ENCODE measurements around the gene DCAF11. TPM values are rescaled to one million over a fixed set of nuclear protein-coding genes. Genes with fewer than 3 reads are reported as not detected.

The DCAF11 gene
- total and polyA plus RNA-seq, 2 experiments from 2014 or later, result 29.1 to 59.8 TPM

GRCh38 chr14:24074625-24075484 is 39.7 kb upstream of the DCAF11 start:
- no peak for DNase-seq
- Histone ChIP-seq H3K4me1 (ENCODE audit: insufficient read depth) (no peaks in the 10 kb centered on the region), H4K20me1 (ENCODE audit: insufficient read depth) (no peaks in the 10 kb centered on the region), H3K4me2 (ENCODE audit: unreplicated experiment) (no peak overlapping the region), H3K27ac (no peak overlapping the region), H3K36me3 (ENCODE audit: low read depth) (no peaks in the 10 kb centered on the region), H2AFZ (no peak overlapping the region), H3K27me3 (replicated peaks; ENCODE audit: insufficient read depth) (peaks cover 12% of the 10 kb centered on the region), H3K4me3 (no peak overlapping the region), H3F3A (ENCODE audit: insufficient read depth) (no peaks in the 10 kb centered on the region), H3K9me3 (ENCODE audit: low read depth) (no peaks in the 10 kb centered on the region), H3K9me2 (ENCODE audit: insufficient read depth) (no peaks in the 10 kb centered on the region), H3K79me2 (ENCODE audit: insufficient read depth) (no peaks in the 10 kb centered on the region), H3K9ac (no peak overlapping the region)
- WGBS, 2 experiments (ENCODE audit: low coverage in 1 of 2, low lambda C conversion rate in 2 of 2, missing lambda C conversion rate in 2 of 2), result 60 to 61% methylated on average over 11 of the region's 11 CpGs
- in situ Hi-C loops (cut with MboI), result no loop called here
- TF ChIP-seq EZH2phosphoT487 (IDR thresholded peaks at IDR 0.05; ENCODE audit: insufficient read depth, low read depth), result no peak
- no peak for TF ChIP-seq EZH2 (IDR thresholded peaks at IDR 0.05; ENCODE audit: insufficient read depth, poor library complexity, severe bottlenecking)

DNA sequence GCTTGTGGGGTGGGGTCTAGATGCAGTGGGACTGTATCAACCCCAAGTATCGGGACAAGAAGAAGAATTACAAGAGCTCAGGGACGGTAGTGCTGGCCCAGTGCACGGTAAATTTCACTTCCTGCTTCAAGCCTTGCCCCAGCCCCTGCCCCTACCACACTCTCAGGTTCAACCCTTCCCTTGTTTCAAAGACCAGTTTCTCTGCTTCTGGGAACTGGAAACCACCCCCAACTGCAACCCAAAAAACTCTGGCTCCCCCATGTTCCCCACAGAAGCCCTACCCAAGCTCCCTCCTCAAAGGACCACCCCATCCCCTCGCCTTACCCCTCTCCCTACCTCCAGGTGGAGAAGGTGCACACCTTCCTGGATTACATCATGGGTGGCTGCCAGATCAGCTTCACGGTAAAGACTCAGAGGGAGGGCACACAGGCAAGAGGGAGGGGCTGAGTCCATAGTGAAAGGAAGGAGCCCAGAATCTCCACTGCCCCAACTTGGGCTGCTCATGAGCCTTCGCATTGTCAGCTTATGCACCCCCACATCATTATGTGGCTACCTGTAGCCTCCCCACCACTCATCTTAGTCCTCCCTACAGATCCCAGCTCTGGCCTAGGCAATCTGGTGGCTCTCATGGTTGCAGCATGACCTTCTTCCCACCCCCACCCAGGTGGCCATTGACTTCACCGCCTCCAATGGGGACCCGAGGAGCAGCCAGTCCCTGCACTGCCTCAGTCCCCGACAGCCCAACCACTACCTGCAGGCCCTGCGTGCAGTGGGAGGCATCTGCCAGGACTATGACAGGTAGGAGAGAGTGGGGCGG is 38.9 kb upstream of the DCAF11 start:
- Histone ChIP-seq H4K20me1 (ENCODE audit: insufficient read depth) (no peaks in the 10 kb centered on the region), H3K36me3 (ENCODE audit: low read depth) (no peaks in the 10 kb centered on the region), H3K4me3 (no peak overlapping the region), H3K9ac (no peak overlapping the region), H3K27ac (no peak overlapping the region), H2AFZ (no peak overlapping the region), H3F3A (ENCODE audit: insufficient read depth) (no peaks in the 10 kb centered on the region), H3K9me2 (ENCODE audit: insufficient read depth) (no peaks in the 10 kb centered on the region), H3K4me1 (ENCODE audit: insufficient read depth) (no peaks in the 10 kb centered on the region), H3K27me3 (replicated peaks; ENCODE audit: insufficient read depth) (peaks cover 6% of the 10 kb centered on the region), H3K9me3 (ENCODE audit: low read depth) (no peaks in the 10 kb centered on the region), H3K79me2 (ENCODE audit: insufficient read depth) (no peaks in the 10 kb centered on the region), H3K4me2 (ENCODE audit: unreplicated experiment) (no peak overlapping the region)
- no peak for DNase-seq
- WGBS, 2 experiments (ENCODE audit: low coverage in 1 of 2, low lambda C conversion rate in 2 of 2, missing lambda C conversion rate in 2 of 2), result 56 to 59% methylated on average over 11 of the region's 11 CpGs
- TF ChIP-seq EZH2phosphoT487 (IDR thresholded peaks at IDR 0.05; ENCODE audit: insufficient read depth, low read depth) (no peak), EZH2 (IDR thresholded peaks at IDR 0.05; ENCODE audit: insufficient read depth, poor library complexity, severe bottlenecking) (no peak)
- in situ Hi-C loops (cut with MboI), result no loop called here

- no peak overlapping the region for H2AFZ ChIP-seq
- no peak overlapping the region for H3K9ac ChIP-seq
- no peaks in the 10 kb centered on the region for H3K4me1 ChIP-seq (ENCODE audit: insufficient read depth)
- peaks cover 6% of the 10 kb centered on the region for H3K27me3 ChIP-seq (replicated peaks; ENCODE audit: insufficient read depth)
- no peak overlapping the region for H3K4me3 ChIP-seq
- TF ChIP-seq EZH2 (IDR thresholded peaks at IDR 0.05; ENCODE audit: insufficient read depth, poor library complexity, severe bottlenecking), result no peak
- no peak for TF ChIP-seq EZH2phosphoT487 (IDR thresholded peaks at IDR 0.05; ENCODE audit: insufficient read depth, low read depth)
- no peaks in the 10 kb centered on the region for H3F3A ChIP-seq (ENCODE audit: insufficient read depth)
- no peaks in the 10 kb centered on the region for H3K9me2 ChIP-seq (ENCODE audit: insufficient read depth)
- no peaks in the 10 kb centered on the region for H3K79me2 ChIP-seq (ENCODE audit: insufficient read depth)
- H4K20me1 ChIP-seq (ENCODE audit: insufficient read depth), result no peaks in the 10 kb centered on the region
- no peaks in the 10 kb centered on the region for H3K36me3 ChIP-seq (ENCODE audit: low read depth)
- no peak overlapping the region for H3K27ac ChIP-seq
- in situ Hi-C loops (cut with MboI), result no loop called here
- no peak for DNase-seq
- H3K9me3 ChIP-seq (ENCODE audit: low read depth), result no peaks in the 10 kb centered on the region
- 66 to 81% methylated on average over 10 of the region's 10 CpGs for WGBS, 2 experiments (ENCODE audit: low coverage in 1 of 2, low lambda C conversion rate in 2 of 2, missing lambda C conversion rate in 2 of 2)
- H3K4me2 ChIP-seq (ENCODE audit: unreplicated experiment), result no peak overlapping the region
Measured at GRCh38 chr14:24076302-24076601, 38.3 kb upstream of the DCAF11 start.

- no peaks in the 10 kb centered on the region for H3K9me2 ChIP-seq (ENCODE audit: insufficient read depth)
- H3K9me3 ChIP-seq (ENCODE audit: low read depth), result no peaks in the 10 kb centered on the region
- H2AFZ ChIP-seq, result no peak overlapping the region
- in situ Hi-C loops (cut with MboI), result no loop called here
- H4K20me1 ChIP-seq (ENCODE audit: insufficient read depth), result no peaks in the 10 kb centered on the region
- no peak for DNase-seq
- H3K4me3 ChIP-seq, result no peak overlapping the region
- no peaks in the 10 kb centered on the region for H3F3A ChIP-seq (ENCODE audit: insufficient read depth)
- no peaks in the 10 kb centered on the region for H3K79me2 ChIP-seq (ENCODE audit: insufficient read depth)
- 80% methylated on average over 22 to 23 of the region's 23 CpGs for WGBS, 2 experiments (ENCODE audit: low coverage in 1 of 2, low lambda C conversion rate in 2 of 2, missing lambda C conversion rate in 2 of 2)
- H3K9ac ChIP-seq, result no peak overlapping the region
- no peaks in the 10 kb centered on the region for H3K36me3 ChIP-seq (ENCODE audit: low read depth)
- H3K27me3 ChIP-seq (replicated peaks; ENCODE audit: insufficient read depth), result peaks cover 5% of the 10 kb centered on the region
- TF ChIP-seq EZH2phosphoT487 (IDR thresholded peaks at IDR 0.05; ENCODE audit: insufficient read depth, low read depth) (no peak), EZH2 (IDR thresholded peaks at IDR 0.05; ENCODE audit: insufficient read depth, poor library complexity, severe bottlenecking) (no peak)
- no peak overlapping the region for H3K27ac ChIP-seq
- H3K4me1 ChIP-seq (ENCODE audit: insufficient read depth), result no peaks in the 10 kb centered on the region
- H3K4me2 ChIP-seq (ENCODE audit: unreplicated experiment), result no peak overlapping the region
Measured at GRCh38 chr14:24077086-24077485, 37.5 kb upstream of the DCAF11 start.

Measured in GM23248 (cell line).